ENCODE data around the gene LTN1. TPM values are rescaled to one million over a fixed set of nuclear protein-coding genes. Genes with fewer than 3 reads are reported as not detected.

The LTN1 gene
- total and polyA plus RNA-seq, 8 donors, result 3.1 to 63.3 (median 9.0) TPM

- intact Hi-C loops (cut with DNase I; ENCODE audit: low total_unique reads), result no loop called here
- peak overlapping the region in 4 of 5 donors; percentile 90 to 95 (median 92) for H3K27ac ChIP-seq
- no peaks in the 10 kb centered on the region for H3K9me3 ChIP-seq
- DNase-seq, result no peak
- H3K4me3 ChIP-seq, result peak overlapping the region in 3 of 4 donors; percentile 44 to 63 (median 56)
- no peaks in the 10 kb centered on the region for H3K27me3 ChIP-seq
- no peak for TF ChIP-seq CTCF (IDR thresholded peaks at IDR 0.05)
- no peak for TF ChIP-seq EP300 (IDR thresholded peaks at IDR 0.05)
- no peak for TF ChIP-seq POLR2AphosphoS5 (IDR thresholded peaks at IDR 0.05)
- no peak for TF ChIP-seq POLR2A (IDR thresholded peaks at IDR 0.05)
- peaks cover 0 to 36% (median 29%) of the 10 kb centered on the region in 4 donors for H3K36me3 ChIP-seq
- H3K4me1 ChIP-seq, result peaks cover 11 to 18% (median 12%) of the 10 kb centered on the region in 4 donors
These were observed 108.7 kb downstream of the LTN1 start for GRCh38 chr21:28883931-28884330.

- Histone ChIP-seq H3K9me3 (no peaks in the 10 kb centered on the region), H3K36me3 (peaks cover 0 to 49% (median 36%) of the 10 kb centered on the region in 4 donors), H3K27me3 (no peaks in the 10 kb centered on the region), H3K4me3 (no peak overlapping the region), H3K4me1 (peaks cover 11 to 18% (median 12%) of the 10 kb centered on the region in 4 donors), H3K27ac (no peak overlapping the region)
- DNase-seq, result no peak
- 48 to 71% (median 50%) methylated on average over 2 of the region's 2 CpGs for WGBS, 5 donors
- TF ChIP-seq EP300 (IDR thresholded peaks at IDR 0.05) (no peak), POLR2A (IDR thresholded peaks at IDR 0.05) (no peak), POLR2AphosphoS5 (IDR thresholded peaks at IDR 0.05) (no peak)
- intact Hi-C loops (cut with DNase I; ENCODE audit: low total_unique reads), result no loop called here
These were observed 110.3 kb downstream of the LTN1 start for GRCh38 chr21:28882345-28882744.

Other genes with a start within 250 kb of the LTN1 start
- 10 to 100 TPM in 1 of 5 donors, 1 to 10 TPM in 3, not detected in 1; 4.7 to 21.0 (median 7.0) TPM for gene RWDD2B, start 26.5 kb upstream of the LTN1 start, total RNA-seq
- 10 to 100 TPM; 12.4 to 20.3 (median 13.9) TPM for gene RWDD2B, start 26.5 kb upstream of the LTN1 start, polyA plus RNA-seq
- 10 to 100 TPM in 4 of 5 donors, 1 to 10 TPM in 1; 9.3 to 54.5 (median 37.7) TPM for gene USP16, start 31.8 kb upstream of the LTN1 start, total RNA-seq
- 10 to 100 TPM; 17.9 to 35.6 (median 22.7) TPM for gene USP16, start 31.8 kb upstream of the LTN1 start, polyA plus RNA-seq
- gene CCT8, start 80.8 kb upstream of the LTN1 start, total RNA-seq, result 100 to 1,000 TPM in 2 of 5 donors, 10 to 100 TPM in 3; 40.8 to 153 (median 94.9) TPM
- gene CCT8, start 80.8 kb upstream of the LTN1 start, polyA plus RNA-seq, result 100 to 1,000 TPM in 2 of 3 donors, 10 to 100 TPM in 1; 93.0 to 128 (median 123) TPM
- gene MAP3K7CL, start 137.8 kb upstream of the LTN1 start, total RNA-seq, result 10 to 100 TPM in 2 of 5 donors, 1 to 10 TPM in 2, under 1 TPM in 1; 0.58 to 19.2 (median 7.2) TPM
- 1 to 10 TPM; 2.6 to 5.2 (median 2.7) TPM for gene MAP3K7CL, start 137.8 kb upstream of the LTN1 start, polyA plus RNA-seq